HepG2 (cell line): ENCODE results near the gene SSBP1. TPM values are rescaled to one million over a fixed set of nuclear protein-coding genes. Genes with fewer than 3 reads are reported as not detected.

Experiments used
- ATAC-seq: fragments of 200-7000 bp; cut with Tn5 transposase; 3 replicates; pipeline ENCODE4 v1.9.1; 2020; ENCODE audit warnings: mild to moderate bottlenecking, moderate library complexity
- BruUV-seq: library from RNA; stranded (reverse); fragments of 400-500 nt; replicated peaks from 2 replicates; lab custom pipeline; 2021; lab: Mats Ljungman, UMichigan
- CTCF ChIA-PET: fragments of 300-600 bp; formaldehyde crosslinking; extraction: SDS; loops from one replicate; lab custom pipeline; 2021; ENCODE audit warnings: low total read pairs, inconsistent platforms, low intra/inter-chr PET ratio; lab: Yijun Ruan, JAX
- POLR2A ChIA-PET: fragments of 350-600 bp; sonication (Branson Sonifier 250); formaldehyde crosslinking; loops from one replicate; lab custom pipeline; 2020; ENCODE audit warnings: antibody characterized with exemption, inconsistent platforms; lab: Yijun Ruan, JAX
- DNase-seq: peaks from one replicate; pipeline ENCODE4 v3.0.0-alpha.2; 2015; ENCODE audit warnings: low spot score
- FAIRE-seq: peaks from 3 replicates; lab custom pipeline; 2011; peaks lifted over from hg19 to GRCh38; lab: Jason Lieb, UNC
- H2AFZ ChIP-seq: one replicate; pipeline ENCODE4 v1.6.1; 2011; ENCODE audit warnings: low read length, inconsistent platforms
- H3K27ac ChIP-seq: fragments of 300-600 bp; 3 replicates; pipeline ENCODE4 v1.8.0; 2011; ENCODE audit warnings: mixed run types, mild to moderate bottlenecking, mixed read lengths, low read length, inconsistent platforms; ENCODE audit not compliant: insufficient read depth; ENCODE audit errors: extremely low read length
- H3K27me3 ChIP-seq, 2 experiments: fragments of 200-600 bp in 1 of 2; 2 replicates in 1 of 2; 3 replicates in 1 of 2; pipeline versions ENCODE4 v1.6.0 to v1.8.0; 2011; ENCODE audit warnings: low read length in 2 of 2, mild to moderate bottlenecking in 2 of 2, moderate library complexity in 2 of 2, inconsistent platforms in 1 of 2; ENCODE audit not compliant: insufficient read depth in 2 of 2, control insufficient read depth in 1 of 2
- H3K36me3 ChIP-seq, 2 experiments: fragments of 200-600 bp in 1 of 2; replicated peaks in 1 of 2; 2 replicates in 1 of 2; 3 replicates in 1 of 2; pipeline versions ENCODE4 v1.5.1 to v1.8.0; 2011; ENCODE audit warnings: low read length in 2 of 2, inconsistent platforms in 1 of 2; ENCODE audit not compliant: insufficient read depth in 2 of 2, control insufficient read depth in 1 of 2
- H3K4me1 ChIP-seq: 2 replicates; pipeline ENCODE4 v1.5.1; 2012; ENCODE audit warnings: low read length, inconsistent platforms; ENCODE audit not compliant: insufficient read depth
- H3K4me2 ChIP-seq: 2 replicates; pipeline ENCODE4 v1.6.0; 2011; ENCODE audit warnings: low read depth, low read length, inconsistent platforms
- H3K4me3 ChIP-seq, 3 experiments: fragments of 200-600 bp in 1 of 3; sonication (generic), shearing (Covaris generic) in 1 of 3; replicated peaks in 1 of 3; 2 replicates each; pipeline ENCODE4 v1.5.1; 2011 to 2016; ENCODE audit warnings: low read length in 3 of 3, inconsistent platforms in 2 of 3, low read depth in 2 of 3, mild to moderate bottlenecking in 2 of 3, control low read depth in 1 of 3, mixed read lengths in 1 of 3; ENCODE audit not compliant: insufficient read depth in 1 of 3
- H3K79me2 ChIP-seq: one replicate; pipeline ENCODE4 v1.6.1; 2011; ENCODE audit warnings: low read length, inconsistent platforms; ENCODE audit not compliant: insufficient read depth
- H3K9ac ChIP-seq: 2 replicates; pipeline ENCODE4 v1.6.0; 2011; ENCODE audit warnings: mild to moderate bottlenecking, low read depth, low read length, inconsistent platforms; ENCODE audit not compliant: insufficient read depth
- H3K9me3 ChIP-seq: 2 replicates; pipeline ENCODE4 v1.5.1; 2012; ENCODE audit warnings: mild to moderate bottlenecking, low read length
- H4K20me1 ChIP-seq: 2 replicates; pipeline ENCODE4 v1.6.0; 2011; ENCODE audit warnings: inconsistent platforms, mild to moderate bottlenecking, low read length, moderate library complexity; ENCODE audit not compliant: insufficient read depth
- ARID3A ChIP-seq: IDR thresholded peaks from 2 replicates; pipeline ENCODE4 v1.6.1; 2012; ENCODE audit warnings: low read depth, low read length, improper control_type of control experiment
- BRCA1 ChIP-seq: sonication (generic); formaldehyde crosslinking; IDR thresholded peaks from 2 replicates; pipeline ENCODE4 v1.4.0; 2020; ENCODE audit warnings: missing genetic modification reagents
- CTCF ChIP-seq: sonication (generic); formaldehyde crosslinking; IDR thresholded peaks from 2 replicates; pipeline ENCODE4 v1.5.0; 2020; ENCODE audit warnings: mild to moderate bottlenecking, missing genetic modification reagents, moderate library complexity
- MED13 ChIP-seq: sonication (generic); formaldehyde crosslinking; IDR thresholded peaks from 2 replicates; pipeline ENCODE4 v1.5.0; 2020; ENCODE audit warnings: missing genetic modification reagents
- NAIF1 ChIP-seq: sonication (generic); formaldehyde crosslinking; IDR thresholded peaks from 2 replicates; pipeline ENCODE4 v1.5.0; 2020; ENCODE audit warnings: mild to moderate bottlenecking, missing genetic modification reagents, borderline replicate concordance
- NFE2 ChIP-seq: sonication (generic); formaldehyde crosslinking; IDR thresholded peaks from 2 replicates; pipeline ENCODE4 v1.4.0; 2020; ENCODE audit warnings: missing genetic modification reagents
- NONO ChIP-seq, 2 experiments: fragments of 450-650 bp in 1 of 2; sonication (generic) in 1 of 2; formaldehyde crosslinking in 1 of 2; IDR thresholded peaks in 1 of 2; conservative IDR thresholded peaks in 1 of 2; 2 replicates each; pipeline versions ENCODE4 v1.6.1 to v1.8.0; 2017 to 2022; ENCODE audit warnings: mild to moderate bottlenecking in 1 of 2, missing genetic modification reagents in 1 of 2, moderate library complexity in 1 of 2
- STAG1 ChIP-seq: sonication (generic); formaldehyde crosslinking; IDR thresholded peaks from 2 replicates; pipeline ENCODE4 v1.4.0; 2020; ENCODE audit warnings: missing genetic modification reagents
- ZNF264 ChIP-seq: sonication (generic); formaldehyde crosslinking; IDR thresholded peaks from 2 replicates; pipeline ENCODE4 v1.4.0; 2020; ENCODE audit warnings: missing genetic modification reagents
- ZNF674 ChIP-seq: sonication (generic); formaldehyde crosslinking; IDR thresholded peaks from 2 replicates; pipeline ENCODE4 v1.5.0; 2020; ENCODE audit warnings: low read depth, mild to moderate bottlenecking, missing genetic modification reagents
- WGBS: methylation state at CpG from one replicate; pipeline ENCODE4 v1.1.6; 2017; ENCODE audit warnings: low lambda C conversion rate; 5-methylcytosine and 5-hydroxymethylcytosine counted together
- in situ Hi-C: cut with HindIII; loops from 2 replicates; pipeline ENCODE4 v1.10.0; 2017; ENCODE audit warnings: low pct_unique_long_range_greater_than_20kb; ENCODE audit not compliant: extremely low pct_ligation_motif_present
- intact Hi-C: fragments of 100-400 bp; cut with micrococcal nuclease; formaldehyde crosslinking; loops from one replicate; pipeline ENCODE4 v1.10.0; 2022; ENCODE audit not compliant: unreplicated experiment
- polyA plus RNA-seq, 8 experiments: library from polyadenylated mRNA; depleted of rRNA in 3 of 8; stranded (reverse) in 7 of 8; unstranded in 1 of 8; fragments of >200 nt; fragmentation: Illumina TruSeq in 4 of 8; extraction: Trizol in 4 of 8; gene quantifications; 2 replicates each; pipeline versions ENCODE4 v1.2.1 to v1.2.3, GENCODE V29; 2011 to 2016; ENCODE audit warnings: low read depth in 4 of 8, missing spikeins in 1 of 8, mixed read lengths in 1 of 8; ENCODE audit not compliant: insufficient read depth in 1 of 8
- total RNA-seq, 5 experiments: library from RNA; depleted of rRNA; stranded (reverse); fragments of >200 nt; fragmentation: Illumina TruSeq; extraction: Trizol; gene quantifications; 2 replicates each; pipeline ENCODE4 v1.2.3, GENCODE V29; 2016; ENCODE audit warnings: low read depth in 1 of 5
- TF ChIP-seq, protein P1 (sequence below): sonication (generic); formaldehyde crosslinking; IDR thresholded peaks from 2 replicates; pipeline ENCODE4 v1.4.0; 2020; ENCODE audit warnings: missing genetic modification reagents

The SSBP1 gene
- total and polyA plus RNA-seq, 2 of the 13 experiments (the other 11 are each of a cell fraction or from before 2014, with no cell fraction given): 64.4 to 254 TPM

- intact Hi-C loops: loop anchor here (2.0 kb wide), 1 partner anchor 32 kb away; no protein-coding TSS in a partner anchor
- peak; percentile 32 for FAIRE-seq
- WGBS: 94% methylated on average over 6 of the region's 6 CpGs
Observed at GRCh38 chr7:141754939-141755338, 16.8 kb downstream of the SSBP1 start.

More at GRCh38 chr7:141754939-141755338, 16.8 kb downstream of the SSBP1 start:
- Histone ChIP-seq H3K4me3 (no peak overlapping the region), H3K9ac (no peak overlapping the region), H2AFZ (no peak overlapping the region), H3K79me2 (no peaks in the 10 kb centered on the region), H4K20me1 (peaks cover 5% of the 10 kb centered on the region; the same call in 1 of the 2 replicates), H3K27ac (no peak overlapping the region), H3K36me3 (peaks cover 17 to 65% of the 10 kb centered on the region in 2 experiments)
- CTCF ChIA-PET: interaction anchor here (1.2 to 1.7 kb wide), 2 partner anchors 31 to 32 kb away, joined by 6 read pairs; no protein-coding TSS in a partner anchor
- peak; percentile 63 for TF ChIP-seq CTCF (CRISPR knock-in tag)
- TF ChIP-seq ZNF264 (CRISPR knock-in tag): no peak
- no peak for TF ChIP-seq MED13 (CRISPR knock-in tag)
- no peak for TF ChIP-seq BRCA1 (CRISPR knock-in tag)
- no peak for TF ChIP-seq NFE2 (CRISPR knock-in tag)
- TF ChIP-seq NAIF1 (CRISPR knock-in tag): no peak
- TF ChIP-seq NONO (IDR thresholded peaks at IDR 0.05): no peak
- TF ChIP-seq NONO (CRISPR knock-in tag; conservative IDR thresholded peaks at IDR 0.05): no peak
- TF ChIP-seq ARID3A: peak; percentile 32; the same call in 1 of the 2 replicates
- no peak for TF ChIP-seq ZNF674 (CRISPR knock-in tag)
- TF ChIP-seq, protein P1, sequence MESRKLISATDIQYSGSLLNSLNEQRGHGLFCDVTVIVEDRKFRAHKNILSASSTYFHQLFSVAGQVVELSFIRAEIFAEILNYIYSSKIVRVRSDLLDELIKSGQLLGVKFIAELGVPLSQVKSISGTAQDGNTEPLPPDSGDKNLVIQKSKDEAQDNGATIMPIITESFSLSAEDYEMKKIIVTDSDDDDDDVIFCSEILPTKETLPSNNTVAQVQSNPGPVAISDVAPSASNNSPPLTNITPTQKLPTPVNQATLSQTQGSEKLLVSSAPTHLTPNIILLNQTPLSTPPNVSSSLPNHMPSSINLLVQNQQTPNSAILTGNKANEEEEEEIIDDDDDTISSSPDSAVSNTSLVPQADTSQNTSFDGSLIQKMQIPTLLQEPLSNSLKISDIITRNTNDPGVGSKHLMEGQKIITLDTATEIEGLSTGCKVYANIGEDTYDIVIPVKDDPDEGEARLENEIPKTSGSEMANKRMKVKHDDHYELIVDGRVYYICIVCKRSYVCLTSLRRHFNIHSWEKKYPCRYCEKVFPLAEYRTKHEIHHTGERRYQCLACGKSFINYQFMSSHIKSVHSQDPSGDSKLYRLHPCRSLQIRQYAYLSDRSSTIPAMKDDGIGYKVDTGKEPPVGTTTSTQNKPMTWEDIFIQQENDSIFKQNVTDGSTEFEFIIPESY (CRISPR knock-in tag): peak; percentile 70; the same call in 1 of the 2 replicates
- peak; percentile 44 for TF ChIP-seq STAG1 (CRISPR knock-in tag)
- TF ChIP-seq, all 625 proteins: peak for 4
- DNase-seq: peak; percentile 46
- in situ Hi-C loops: no loop called here
- H3K4me2 ChIP-seq: no peak overlapping the region
- peak; percentile 68 for ATAC-seq
- peaks cover 31% of the 10 kb centered on the region for H3K9me3 ChIP-seq
- H3K27me3 ChIP-seq: no peaks in the 10 kb centered on the region
- POLR2A ChIA-PET: no interaction called here
- no peaks in the 10 kb centered on the region for H3K4me1 ChIP-seq
- BruUV-seq: no TSS peak
